ENCODE data around the gene FOXL1.

The FOXL1 gene

GRCh38 chr16:86558355-86559193, 19.8 kb upstream of the FOXL1 start:
- Mint-ChIP-seq H3K4me3 (no peak overlapping the region), H3K27ac (no peak overlapping the region), H3K36me3 (peaks cover 16% of the 10 kb centered on the region), H3K9me3 (no peaks in the 10 kb centered on the region), H3K4me1 (peaks cover 22% of the 10 kb centered on the region)
- DNase-seq (ENCODE audit: low spot score in 2 of 2), result no peak
- ATAC-seq, result no peak

GRCh38 chr16:86559802-86560305, 18.5 kb upstream of the FOXL1 start:
- Mint-ChIP-seq H3K9me3 (no peaks in the 10 kb centered on the region), H3K4me1 (peaks cover 19% of the 10 kb centered on the region), H3K27ac (no peak overlapping the region), H3K4me3 (no peak overlapping the region), H3K36me3 (peaks cover 5% of the 10 kb centered on the region)
- ATAC-seq (no peak), DNase-seq (ENCODE audit: low spot score in 2 of 2) (no peak)

GRCh38 chr16:86562356-86562755, 16.0 kb upstream of the FOXL1 start:
- Mint-ChIP-seq H3K4me1 (peaks cover 8% of the 10 kb centered on the region), H3K27ac (no peak overlapping the region), H3K4me3 (no peak overlapping the region), H3K9me3 (no peaks in the 10 kb centered on the region), H3K36me3 (no peaks in the 10 kb centered on the region)
- no peak for DNase-seq (ENCODE audit: low spot score in 2 of 2)
- ATAC-seq, result no peak

- Mint-ChIP-seq H3K4me1 (peaks cover 8% of the 10 kb centered on the region), H3K27ac (no peak overlapping the region), H3K4me3 (peak overlapping the region; percentile 44), H3K36me3 (peaks cover 2% of the 10 kb centered on the region), H3K9me3 (no peaks in the 10 kb centered on the region)
- ATAC-seq (peak; percentile 79), DNase-seq (ENCODE audit: low spot score in 2 of 2) (peak; percentile 81 to 92)
These were observed 14.6 kb upstream of the FOXL1 start for GRCh38 chr16:86563469-86564345.

- H3K9me3 Mint-ChIP-seq, result no peaks in the 10 kb centered on the region
- DNase-seq (ENCODE audit: low spot score in 2 of 2) (no peak), ATAC-seq (no peak)
- no peak overlapping the region for H3K27ac Mint-ChIP-seq
- peaks cover 5% of the 10 kb centered on the region for H3K36me3 Mint-ChIP-seq
- H3K4me3 Mint-ChIP-seq, result no peak overlapping the region
- peaks cover 8% of the 10 kb centered on the region for H3K4me1 Mint-ChIP-seq
These were observed 13.1 kb upstream of the FOXL1 start for GRCh38 chr16:86565181-86565631.

- H3K36me3 Mint-ChIP-seq, result peaks cover 5% of the 10 kb centered on the region
- peaks cover 8% of the 10 kb centered on the region for H3K4me1 Mint-ChIP-seq
- ATAC-seq (no peak), DNase-seq (ENCODE audit: low spot score in 2 of 2) (no peak)
- H3K27ac Mint-ChIP-seq, result no peak overlapping the region
- H3K4me3 Mint-ChIP-seq, result no peak overlapping the region
- no peaks in the 10 kb centered on the region for H3K9me3 Mint-ChIP-seq
These were observed 12.5 kb upstream of the FOXL1 start for GRCh38 chr16:86565644-86566511.

GRCh38 chr16:86566601-86566965, 11.8 kb upstream of the FOXL1 start, which contains the start of gene FOXC2:
Gene FOXC2 (plus strand): TSS chr16:86566829. CDS start chr16:86567336, 507 bp downstream.
- peaks cover 5% of the 10 kb centered on the region for H3K36me3 Mint-ChIP-seq
- ATAC-seq (no peak), DNase-seq (ENCODE audit: low spot score in 2 of 2) (no peak)
- peaks cover 8% of the 10 kb centered on the region for H3K4me1 Mint-ChIP-seq
- no peak within 1 kb of the TSS for H3K4me3 Mint-ChIP-seq
- H3K27ac Mint-ChIP-seq, result no peak within 1 kb of the TSS
- H3K9me3 Mint-ChIP-seq, result no peaks in the 10 kb centered on the region

GRCh38 chr16:86566966-86567700, 11.2 kb upstream of the FOXL1 start:
- DNase-seq (ENCODE audit: low spot score in 2 of 2) (no peak), ATAC-seq (no peak)
- H3K27ac Mint-ChIP-seq, result no peak overlapping the region
- H3K4me1 Mint-ChIP-seq, result peaks cover 8% of the 10 kb centered on the region
- peaks cover 5% of the 10 kb centered on the region for H3K36me3 Mint-ChIP-seq
- no peaks in the 10 kb centered on the region for H3K9me3 Mint-ChIP-seq
- H3K4me3 Mint-ChIP-seq, result no peak overlapping the region

GRCh38 chr16:86567701-86568581, 10.4 kb upstream of the FOXL1 start:
- H3K4me3 Mint-ChIP-seq, result no peak overlapping the region
- no peaks in the 10 kb centered on the region for H3K9me3 Mint-ChIP-seq
- H3K4me1 Mint-ChIP-seq, result peaks cover 8% of the 10 kb centered on the region
- H3K27ac Mint-ChIP-seq, result no peak overlapping the region
- no peak for DNase-seq (ENCODE audit: low spot score in 2 of 2)
- no peak for ATAC-seq
- peaks cover 5% of the 10 kb centered on the region for H3K36me3 Mint-ChIP-seq

GRCh38 chr16:86568677-86569623, 9.4 kb upstream of the FOXL1 start:
- H3K4me1 Mint-ChIP-seq, result peaks cover 1% of the 10 kb centered on the region
- H3K4me3 Mint-ChIP-seq, result no peak overlapping the region
- no peak for DNase-seq (ENCODE audit: low spot score in 2 of 2)
- no peak for ATAC-seq
- peaks cover 5% of the 10 kb centered on the region for H3K36me3 Mint-ChIP-seq
- H3K9me3 Mint-ChIP-seq, result no peaks in the 10 kb centered on the region
- no peak overlapping the region for H3K27ac Mint-ChIP-seq

- no peak for ATAC-seq
- Mint-ChIP-seq H3K4me1 (no peaks in the 10 kb centered on the region), H3K9me3 (no peaks in the 10 kb centered on the region), H3K36me3 (peaks cover 5% of the 10 kb centered on the region), H3K27ac (no peak overlapping the region), H3K4me3 (no peak overlapping the region)
- no peak for DNase-seq (ENCODE audit: low spot score in 2 of 2)
These were observed 8.5 kb upstream of the FOXL1 start for GRCh38 chr16:86569701-86570447.

Measured in stimulated activated effector memory CD8-positive, alpha-beta T cell treated with anti-CD3 and anti-CD28 coated beads, Interleukin-12 subunit alpha, Interleukin-12 subunit beta, amount 100 ng/mL, for 72 hours (primary cell).